ENCODE measurements around the gene COL27A1. TPM values are rescaled to one million over a fixed set of nuclear protein-coding genes. Genes with fewer than 3 reads are reported as not detected.

COL27A1 gene
- total RNA-seq, 1 donor from 2014 or later = 61.4 TPM

DNA sequence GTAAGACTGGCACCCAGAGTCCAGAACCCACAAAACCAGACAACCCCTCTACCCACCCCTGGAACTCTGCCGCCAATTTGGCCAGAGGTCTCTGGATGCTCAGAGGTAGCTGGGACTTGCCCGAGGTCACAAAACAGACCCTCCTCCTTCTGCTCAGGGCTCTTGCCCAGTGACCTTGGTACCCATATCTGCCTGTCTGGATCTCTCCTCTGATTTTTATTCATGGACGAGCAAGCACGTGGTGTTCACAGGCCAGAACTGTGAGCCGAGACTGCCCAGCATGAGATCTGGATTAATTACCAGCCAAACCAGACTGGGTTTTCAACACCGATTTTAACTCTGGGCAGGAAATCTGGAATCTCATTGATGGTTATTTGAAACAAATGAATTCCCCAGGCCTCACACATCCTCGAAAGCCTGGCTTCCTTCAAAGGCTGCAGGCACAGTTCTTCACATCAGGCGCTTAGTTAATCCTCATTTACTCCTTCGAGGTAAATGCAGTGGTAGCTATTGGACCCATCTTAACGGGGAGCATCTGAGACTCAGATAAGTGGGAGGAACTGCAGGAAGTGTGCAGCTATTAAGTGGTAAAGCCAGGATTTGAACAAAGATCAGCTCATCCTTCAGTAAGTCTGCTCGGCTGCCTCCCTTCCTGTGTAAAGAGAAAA is 21.4 kb downstream of the COL27A1 start:
- no peak overlapping the region for H3K27ac Mint-ChIP-seq (ENCODE audit: unreplicated experiment)
- TF ChIP-seq, protein P1, sequence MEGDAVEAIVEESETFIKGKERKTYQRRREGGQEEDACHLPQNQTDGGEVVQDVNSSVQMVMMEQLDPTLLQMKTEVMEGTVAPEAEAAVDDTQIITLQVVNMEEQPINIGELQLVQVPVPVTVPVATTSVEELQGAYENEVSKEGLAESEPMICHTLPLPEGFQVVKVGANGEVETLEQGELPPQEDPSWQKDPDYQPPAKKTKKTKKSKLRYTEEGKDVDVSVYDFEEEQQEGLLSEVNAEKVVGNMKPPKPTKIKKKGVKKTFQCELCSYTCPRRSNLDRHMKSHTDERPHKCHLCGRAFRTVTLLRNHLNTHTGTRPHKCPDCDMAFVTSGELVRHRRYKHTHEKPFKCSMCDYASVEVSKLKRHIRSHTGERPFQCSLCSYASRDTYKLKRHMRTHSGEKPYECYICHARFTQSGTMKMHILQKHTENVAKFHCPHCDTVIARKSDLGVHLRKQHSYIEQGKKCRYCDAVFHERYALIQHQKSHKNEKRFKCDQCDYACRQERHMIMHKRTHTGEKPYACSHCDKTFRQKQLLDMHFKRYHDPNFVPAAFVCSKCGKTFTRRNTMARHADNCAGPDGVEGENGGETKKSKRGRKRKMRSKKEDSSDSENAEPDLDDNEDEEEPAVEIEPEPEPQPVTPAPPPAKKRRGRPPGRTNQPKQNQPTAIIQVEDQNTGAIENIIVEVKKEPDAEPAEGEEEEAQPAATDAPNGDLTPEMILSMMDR (IDR thresholded peaks at IDR 0.05; ENCODE audit: unreplicated experiment) = no peak
- H3K27me3 Mint-ChIP-seq (ENCODE audit: unreplicated experiment) = peaks cover 5% of the 10 kb centered on the region
- peaks cover 15% of the 10 kb centered on the region for H3K4me1 Mint-ChIP-seq (ENCODE audit: unreplicated experiment)
- peaks cover 13% of the 10 kb centered on the region for H3K36me3 Mint-ChIP-seq (ENCODE audit: low read depth, unreplicated experiment)
- no peak for DNase-seq (ENCODE audit: low spot score)
- H3K9me3 Mint-ChIP-seq (ENCODE audit: unreplicated experiment) = no peaks in the 10 kb centered on the region
- no peak overlapping the region for H3K4me3 Mint-ChIP-seq (ENCODE audit: unreplicated experiment)

DNA sequence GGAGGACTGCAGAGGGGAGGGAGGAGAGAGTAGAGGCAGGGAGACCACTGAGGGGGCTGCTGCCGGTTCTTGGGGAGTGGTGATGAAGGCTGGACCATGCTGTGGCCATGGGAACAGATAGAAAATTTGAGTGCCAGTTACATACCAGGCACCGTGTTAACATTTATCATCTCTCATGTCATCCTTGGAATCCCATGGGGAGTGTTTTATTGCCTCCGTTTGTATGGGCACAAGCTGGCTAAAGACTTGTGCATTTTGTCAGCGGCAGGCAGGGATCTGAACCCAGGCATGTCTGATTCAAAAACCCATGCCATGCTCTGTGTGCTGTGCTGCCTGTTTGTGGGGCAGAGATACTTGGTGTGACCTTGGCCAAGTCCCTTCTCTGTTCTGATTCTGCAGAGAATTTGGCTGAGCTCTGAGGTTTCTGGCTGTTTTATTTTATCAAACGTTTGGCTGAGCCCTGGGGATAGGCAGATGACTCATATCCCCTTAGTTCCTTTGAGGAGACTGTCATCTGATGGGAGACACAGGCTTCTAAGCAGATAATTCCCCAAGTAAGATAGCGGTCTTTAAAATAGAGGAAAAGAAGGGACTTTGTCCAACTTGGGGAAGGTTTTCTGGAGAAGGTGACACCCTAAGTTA is 22.2 kb downstream of the COL27A1 start:
- Mint-ChIP-seq H3K27ac (ENCODE audit: unreplicated experiment) (no peak overlapping the region), H3K9me3 (ENCODE audit: unreplicated experiment) (no peaks in the 10 kb centered on the region), H3K27me3 (ENCODE audit: unreplicated experiment) (peaks cover 5% of the 10 kb centered on the region), H3K4me1 (ENCODE audit: unreplicated experiment) (peaks cover 15% of the 10 kb centered on the region), H3K36me3 (ENCODE audit: low read depth, unreplicated experiment) (peaks cover 17% of the 10 kb centered on the region), H3K4me3 (ENCODE audit: unreplicated experiment) (no peak overlapping the region)
- no peak for DNase-seq (ENCODE audit: low spot score)
- TF ChIP-seq, protein P1 (IDR thresholded peaks at IDR 0.05; ENCODE audit: unreplicated experiment) = no peak

DNA sequence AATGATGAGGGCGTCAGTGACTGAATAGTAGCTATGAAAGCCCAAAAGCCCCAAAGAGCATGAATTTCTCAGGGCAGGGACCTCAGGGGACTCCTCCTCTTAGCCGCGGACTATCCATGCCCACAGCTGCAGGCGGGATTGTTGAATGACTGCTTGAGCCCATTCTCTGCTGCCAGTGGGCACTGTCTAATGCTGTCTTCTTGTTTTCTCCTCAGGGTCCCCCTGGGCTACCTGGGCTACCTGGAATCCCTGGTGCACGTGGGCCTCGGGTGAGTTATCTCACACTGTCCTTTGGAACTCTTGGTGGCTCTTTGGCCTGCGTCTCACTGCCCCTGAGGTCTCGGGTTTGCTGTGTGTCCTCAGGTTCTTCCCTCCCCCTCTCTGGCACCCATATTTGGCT is 22.7 kb downstream of the COL27A1 start:
- peaks cover 5% of the 10 kb centered on the region for H3K27me3 Mint-ChIP-seq (ENCODE audit: unreplicated experiment)
- TF ChIP-seq, protein P1 (IDR thresholded peaks at IDR 0.05; ENCODE audit: unreplicated experiment) = no peak

GRCh38 chr9:114178756-114179450 is 23.6 kb downstream of the COL27A1 start:
- TF ChIP-seq, protein P1 (IDR thresholded peaks at IDR 0.05; ENCODE audit: unreplicated experiment) = no peak
- peaks cover 22% of the 10 kb centered on the region for H3K36me3 Mint-ChIP-seq (ENCODE audit: low read depth, unreplicated experiment)
- DNase-seq (ENCODE audit: low spot score) = no peak
- H3K9me3 Mint-ChIP-seq (ENCODE audit: unreplicated experiment) = no peaks in the 10 kb centered on the region
- no peak overlapping the region for H3K4me3 Mint-ChIP-seq (ENCODE audit: unreplicated experiment)
- H3K27me3 Mint-ChIP-seq (ENCODE audit: unreplicated experiment) = peaks cover 3% of the 10 kb centered on the region
- no peak overlapping the region for H3K27ac Mint-ChIP-seq (ENCODE audit: unreplicated experiment)
- H3K4me1 Mint-ChIP-seq (ENCODE audit: unreplicated experiment) = peaks cover 13% of the 10 kb centered on the region

More for the DNA sequence above, 22.7 kb downstream of the COL27A1 start:
- H3K4me1 Mint-ChIP-seq (ENCODE audit: unreplicated experiment) = peaks cover 15% of the 10 kb centered on the region
- no peaks in the 10 kb centered on the region for H3K9me3 Mint-ChIP-seq (ENCODE audit: unreplicated experiment)
- no peak overlapping the region for H3K4me3 Mint-ChIP-seq (ENCODE audit: unreplicated experiment)
- no peak overlapping the region for H3K27ac Mint-ChIP-seq (ENCODE audit: unreplicated experiment)
- DNase-seq (ENCODE audit: low spot score) = no peak
- peaks cover 18% of the 10 kb centered on the region for H3K36me3 Mint-ChIP-seq (ENCODE audit: low read depth, unreplicated experiment)

All from endothelial cell (in vitro differentiated cells).